Measurements from ENCODE around the gene TNKS1BP1. TPM values are rescaled to one million over a fixed set of nuclear protein-coding genes. Genes with fewer than 3 reads are reported as not detected.
A peak's percentile ranks its signal among the peaks of the same experiment; 100 is the strongest.

Gene TNKS1BP1
- polyA plus RNA-seq, 2 of the 4 experiments (the other 2 are of a cell fraction), result 35.0 to 53.1 TPM

DNA sequence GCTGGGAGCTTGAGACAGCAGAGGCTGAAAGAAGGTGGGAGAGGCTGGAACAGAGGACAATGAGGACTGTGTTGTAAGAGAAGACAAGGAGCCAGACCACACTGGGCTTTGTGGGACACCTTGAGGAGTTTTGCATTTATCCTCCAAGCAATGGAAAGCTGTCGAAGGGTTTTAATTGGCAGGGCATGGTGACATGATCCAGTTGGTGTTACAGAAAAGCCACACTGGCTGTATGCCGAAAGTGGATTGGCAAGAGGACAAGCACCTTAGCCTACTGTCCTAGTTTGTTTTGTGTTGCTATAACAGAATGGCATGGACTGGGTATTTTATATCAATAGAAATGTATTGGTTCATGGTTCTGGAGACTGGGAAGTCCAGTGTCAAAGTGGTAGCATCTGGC is 73.7 kb downstream of the TNKS1BP1 start:
- WGBS (ENCODE audit: missing lambda C conversion rate), result 93% methylated on average over 2 of the region's 2 CpGs
- ChIA-PET POLR2A (no interaction called here), CTCF (interaction anchor here (0.6 to 14.1 kb wide), 22 partner anchors 9 to 625 kb away, joined by 3 to 596 read pairs (median 22); partner anchors contain the start of gene APLNR)
- Histone ChIP-seq H3K27ac (peak overlapping the region; percentile 10 to 90; a peak in 3 of 6 replicates), H3K4me2 (no peak overlapping the region), H3K4me3 (no peak overlapping the region), H3K4me1 (peaks cover 11% of the 10 kb centered on the region), H3K9me3 (no peaks in the 10 kb centered on the region)
- ATAC-seq, result no peak
- no peak for FAIRE-seq
- TF ChIP-seq HOXB13 (CRISPR knock-in tag; IDR thresholded peaks at IDR 0.05; ENCODE audit: low read depth), result no peak
- no peak for TF ChIP-seq GATA3 (IDR thresholded peaks at IDR 0.05; ENCODE audit: borderline replicate concordance)
- TF ChIP-seq, protein P1, sequence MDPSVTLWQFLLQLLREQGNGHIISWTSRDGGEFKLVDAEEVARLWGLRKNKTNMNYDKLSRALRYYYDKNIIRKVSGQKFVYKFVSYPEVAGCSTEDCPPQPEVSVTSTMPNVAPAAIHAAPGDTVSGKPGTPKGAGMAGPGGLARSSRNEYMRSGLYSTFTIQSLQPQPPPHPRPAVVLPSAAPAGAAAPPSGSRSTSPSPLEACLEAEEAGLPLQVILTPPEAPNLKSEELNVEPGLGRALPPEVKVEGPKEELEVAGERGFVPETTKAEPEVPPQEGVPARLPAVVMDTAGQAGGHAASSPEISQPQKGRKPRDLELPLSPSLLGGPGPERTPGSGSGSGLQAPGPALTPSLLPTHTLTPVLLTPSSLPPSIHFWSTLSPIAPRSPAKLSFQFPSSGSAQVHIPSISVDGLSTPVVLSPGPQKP (IDR thresholded peaks at IDR 0.05; ENCODE audit: low read depth, low read length), result no peak
- no peak for TF ChIP-seq BHLHE40 (IDR thresholded peaks at IDR 0.05; ENCODE audit: low read depth, low read length)
- TF ChIP-seq CHD4 (IDR thresholded peaks at IDR 0.05; ENCODE audit: borderline replicate concordance), result no peak
- TF ChIP-seq, protein P2, sequence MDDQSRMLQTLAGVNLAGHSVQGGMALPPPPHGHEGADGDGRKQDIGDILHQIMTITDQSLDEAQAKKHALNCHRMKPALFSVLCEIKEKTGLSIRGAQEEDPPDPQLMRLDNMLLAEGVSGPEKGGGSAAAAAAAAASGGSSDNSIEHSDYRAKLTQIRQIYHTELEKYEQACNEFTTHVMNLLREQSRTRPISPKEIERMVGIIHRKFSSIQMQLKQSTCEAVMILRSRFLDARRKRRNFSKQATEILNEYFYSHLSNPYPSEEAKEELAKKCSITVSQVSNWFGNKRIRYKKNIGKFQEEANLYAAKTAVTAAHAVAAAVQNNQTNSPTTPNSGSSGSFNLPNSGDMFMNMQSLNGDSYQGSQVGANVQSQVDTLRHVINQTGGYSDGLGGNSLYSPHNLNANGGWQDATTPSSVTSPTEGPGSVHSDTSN (IDR thresholded peaks at IDR 0.05), result no peak
- TF ChIP-seq REST (IDR thresholded peaks at IDR 0.05), result no peak
- no peak for TF ChIP-seq JUNB (IDR thresholded peaks at IDR 0.05)
- no peak for TF ChIP-seq HOXB5 (CRISPR knock-in tag; IDR thresholded peaks at IDR 0.05)
- no peak for TF ChIP-seq RARB (CRISPR knock-in tag; IDR thresholded peaks at IDR 0.05)
- no peak for TF ChIP-seq ZSCAN20 (CRISPR knock-in tag; IDR thresholded peaks at IDR 0.05)
- TF ChIP-seq FOSL2 (IDR thresholded peaks at IDR 0.05), result no peak
- no peak for TF ChIP-seq FOSL2 (CRISPR knock-in tag; IDR thresholded peaks at IDR 0.05)
- no peak for TF ChIP-seq RAD21 (conservative IDR thresholded peaks at IDR 0.05 in 1 of 2, IDR thresholded peaks at IDR 0.05 in 1 of 2)
- no peak for TF ChIP-seq JUN (IDR thresholded peaks at IDR 0.05)
- TF ChIP-seq, protein P3, sequence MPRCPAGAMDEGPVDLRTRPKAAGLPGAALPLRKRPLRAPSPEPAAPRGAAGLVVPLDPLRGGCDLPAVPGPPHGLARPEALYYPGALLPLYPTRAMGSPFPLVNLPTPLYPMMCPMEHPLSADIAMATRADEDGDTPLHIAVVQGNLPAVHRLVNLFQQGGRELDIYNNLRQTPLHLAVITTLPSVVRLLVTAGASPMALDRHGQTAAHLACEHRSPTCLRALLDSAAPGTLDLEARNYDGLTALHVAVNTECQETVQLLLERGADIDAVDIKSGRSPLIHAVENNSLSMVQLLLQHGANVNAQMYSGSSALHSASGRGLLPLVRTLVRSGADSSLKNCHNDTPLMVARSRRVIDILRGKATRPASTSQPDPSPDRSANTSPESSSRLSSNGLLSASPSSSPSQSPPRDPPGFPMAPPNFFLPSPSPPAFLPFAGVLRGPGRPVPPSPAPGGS (IDR thresholded peaks at IDR 0.05), result no peak
- no peak for DNase-seq (ENCODE audit: low read depth in 1 of 2, low spot score in 1 of 2)

Other genes starting within 250 kb of the TNKS1BP1 start
- gene LRRC55, start 143.0 kb downstream of the TNKS1BP1 start, polyA plus RNA-seq (2011; rRNA removed), result 0.04 TPM in 1 of 2 replicates, not detected in the other
- gene LRRC55, start 143.0 kb downstream of the TNKS1BP1 start, polyA plus RNA-seq (2017; fragmentation: RNase III; extraction: RNeasy Plus Mini Kit Qiagen cat#74134 plus additional on column Dnase treatment), result 0.01 TPM in 1 of 3 replicates, not detected in the others
- 0.08 and 0.14 TPM in 2 replicates for gene APLNR, start 87.7 kb downstream of the TNKS1BP1 start, polyA plus RNA-seq (2011; rRNA removed)
- gene APLNR, start 87.7 kb downstream of the TNKS1BP1 start, polyA plus RNA-seq (2017; fragmentation: RNase III; extraction: RNeasy Plus Mini Kit Qiagen cat#74134 plus additional on column Dnase treatment), result 0.08 to 0.09 TPM (median 0.08 TPM) in 3 replicates
- gene SSRP1, start 10.9 kb upstream of the TNKS1BP1 start, polyA plus RNA-seq (2011; rRNA removed), result 282 and 288 TPM in 2 replicates
- gene SSRP1, start 10.9 kb upstream of the TNKS1BP1 start, polyA plus RNA-seq (2017; fragmentation: RNase III; extraction: RNeasy Plus Mini Kit Qiagen cat#74134 plus additional on column Dnase treatment), result 323 to 357 TPM (median 335 TPM) in 3 replicates
- gene P2RX3, start 13.4 kb upstream of the TNKS1BP1 start, polyA plus RNA-seq (2011; rRNA removed), result 0.36 and 0.37 TPM in 2 replicates
- gene P2RX3, start 13.4 kb upstream of the TNKS1BP1 start, polyA plus RNA-seq (2017; fragmentation: RNase III; extraction: RNeasy Plus Mini Kit Qiagen cat#74134 plus additional on column Dnase treatment), result 0.05 to 0.17 TPM in 2 of 3 replicates, not detected in the other
- not detected in 2 replicates for gene PRG3, start 56.2 kb upstream of the TNKS1BP1 start, polyA plus RNA-seq (2011; rRNA removed)
- gene PRG3, start 56.2 kb upstream of the TNKS1BP1 start, polyA plus RNA-seq (2017; fragmentation: RNase III; extraction: RNeasy Plus Mini Kit Qiagen cat#74134 plus additional on column Dnase treatment), result not detected in 3 replicates
- gene PRG2, start 65.7 kb upstream of the TNKS1BP1 start, polyA plus RNA-seq (2011; rRNA removed), result not detected in 2 replicates
- gene PRG2, start 65.7 kb upstream of the TNKS1BP1 start, polyA plus RNA-seq (2017; fragmentation: RNase III; extraction: RNeasy Plus Mini Kit Qiagen cat#74134 plus additional on column Dnase treatment), result not detected in 3 replicates
- gene SLC43A3, start 102.2 kb upstream of the TNKS1BP1 start, polyA plus RNA-seq (2011; rRNA removed), result 0.30 TPM in 2 replicates
- 0.12 to 0.22 TPM (median 0.13 TPM) in 3 replicates for gene SLC43A3, start 102.2 kb upstream of the TNKS1BP1 start, polyA plus RNA-seq (2017; fragmentation: RNase III; extraction: RNeasy Plus Mini Kit Qiagen cat#74134 plus additional on column Dnase treatment)
- gene RTN4RL2, start 135.6 kb upstream of the TNKS1BP1 start, polyA plus RNA-seq (2011; rRNA removed), result 9.2 and 10.6 TPM in 2 replicates
- gene RTN4RL2, start 135.6 kb upstream of the TNKS1BP1 start, polyA plus RNA-seq (2017; fragmentation: RNase III; extraction: RNeasy Plus Mini Kit Qiagen cat#74134 plus additional on column Dnase treatment), result 23.7 to 27.4 TPM (median 25.8 TPM) in 3 replicates
- gene SLC43A1, start 190.8 kb upstream of the TNKS1BP1 start, polyA plus RNA-seq (2011; rRNA removed), result 4.6 and 5.3 TPM in 2 replicates
- gene SLC43A1, start 190.8 kb upstream of the TNKS1BP1 start, polyA plus RNA-seq (2017; fragmentation: RNase III; extraction: RNeasy Plus Mini Kit Qiagen cat#74134 plus additional on column Dnase treatment), result 1.0 to 1.3 TPM (median 1.1 TPM) in 3 replicates
- 248 and 249 TPM in 2 replicates for gene TIMM10, start 205.8 kb upstream of the TNKS1BP1 start, polyA plus RNA-seq (2011; rRNA removed)
- 172 to 184 TPM (median 179 TPM) in 3 replicates for gene TIMM10, start 205.8 kb upstream of the TNKS1BP1 start, polyA plus RNA-seq (2017; fragmentation: RNase III; extraction: RNeasy Plus Mini Kit Qiagen cat#74134 plus additional on column Dnase treatment)
- gene SMTNL1, start 212.6 kb upstream of the TNKS1BP1 start, polyA plus RNA-seq (2011; rRNA removed), result not detected in 2 replicates
- gene SMTNL1, start 212.6 kb upstream of the TNKS1BP1 start, polyA plus RNA-seq (2017; fragmentation: RNase III; extraction: RNeasy Plus Mini Kit Qiagen cat#74134 plus additional on column Dnase treatment), result not detected in 3 replicates
- 14.8 and 17.9 TPM in 2 replicates for gene UBE2L6, start 242.7 kb upstream of the TNKS1BP1 start, polyA plus RNA-seq (2011; rRNA removed)
- 18.2 to 21.4 TPM (median 18.7 TPM) in 3 replicates for gene UBE2L6, start 242.7 kb upstream of the TNKS1BP1 start, polyA plus RNA-seq (2017; fragmentation: RNase III; extraction: RNeasy Plus Mini Kit Qiagen cat#74134 plus additional on column Dnase treatment)

Measured in A549 (cell line).